Fibroblast of lung (primary cell): ENCODE results near the gene BPHL. TPM values are rescaled to one million over a fixed set of nuclear protein-coding genes. Genes with fewer than 3 reads are reported as not detected.

Source experiments
- DNase-seq, 2 donors: peaks; one replicate each; pipeline versions ENCODE4 v3.0.0 to v3.0.0-alpha.2; 2010; ENCODE audit warnings: low read depth in 2 of 2
- H2AFZ ChIP-seq: 2 replicates; pipeline ENCODE4 v1.5.1; 2012; ENCODE audit warnings: low read length, control low read depth, inconsistent platforms
- H3K27ac ChIP-seq: 2 replicates; pipeline ENCODE4 v1.5.1; 2011; ENCODE audit warnings: low read length, control low read depth; ENCODE audit not compliant: insufficient read depth
- H3K27me3 ChIP-seq: 2 replicates; pipeline ENCODE4 v1.5.1; 2011; ENCODE audit warnings: mild to moderate bottlenecking, low read length; ENCODE audit not compliant: control insufficient read depth, insufficient read depth
- H3K36me3 ChIP-seq: 2 replicates; pipeline ENCODE4 v1.5.1; 2011; ENCODE audit warnings: low read length; ENCODE audit not compliant: control insufficient read depth, insufficient read depth
- H3K4me1 ChIP-seq: 2 replicates; pipeline ENCODE4 v1.5.1; 2011; ENCODE audit warnings: low read length; ENCODE audit not compliant: control insufficient read depth, insufficient read depth; ENCODE audit errors: extremely low read depth
- H3K4me2 ChIP-seq: 2 replicates; pipeline ENCODE4 v1.5.1; 2011; ENCODE audit warnings: low read length, control low read depth; ENCODE audit not compliant: insufficient read depth; ENCODE audit errors: extremely low read depth
- H3K4me3 ChIP-seq, 4 experiments: fragments of 200-600 bp in 1 of 4; sonication (generic) in 1 of 4; replicated peaks in 1 of 4; 2 replicates each; pipeline ENCODE4 v1.5.1; 2011 to 2016; ENCODE audit warnings: low read length in 4 of 4, low read depth in 3 of 4, mild to moderate bottlenecking in 3 of 4, control low read depth in 2 of 4, inconsistent platforms in 1 of 4, mixed read lengths in 1 of 4; ENCODE audit not compliant: insufficient read depth in 1 of 4; ENCODE audit errors: control extremely low read depth in 1 of 4
- H3K79me2 ChIP-seq: 2 replicates; pipeline ENCODE4 v1.5.1; 2012; ENCODE audit warnings: mild to moderate bottlenecking, low read length, inconsistent platforms; ENCODE audit not compliant: control insufficient read depth, insufficient read depth
- H3K9ac ChIP-seq: 2 replicates; pipeline ENCODE4 v1.5.1; 2011; ENCODE audit warnings: mild to moderate bottlenecking, low read length, control low read depth; ENCODE audit not compliant: insufficient read depth
- H3K9me3 ChIP-seq: 2 replicates; pipeline ENCODE4 v1.5.1; 2012; ENCODE audit warnings: low read depth, low read length; ENCODE audit not compliant: control insufficient read depth, insufficient read depth
- H4K20me1 ChIP-seq: 2 replicates; pipeline ENCODE4 v1.5.1; 2011; ENCODE audit warnings: low read length; ENCODE audit not compliant: control insufficient read depth, insufficient read depth; ENCODE audit errors: extremely low read depth
- EZH2 ChIP-seq: IDR thresholded peaks from 2 replicates; pipeline ENCODE4 v1.5.1; 2012; ENCODE audit warnings: low read length, control low read depth, mild to moderate bottlenecking; ENCODE audit errors: missing control alignments
- polyA plus RNA-seq, 2 donors: library from polyadenylated mRNA; depleted of rRNA in 1 of 2; stranded (reverse) in 1 of 2; unstranded in 1 of 2; fragments of >200 nt; gene quantifications; 2 replicates each; pipeline ENCODE4 v1.2.1, GENCODE V29; 2011 to 2012; ENCODE audit warnings: missing spikeins in 1 of 2
- total RNA-seq: library from RNA; depleted of rRNA; stranded (reverse); fragments of >200 nt; gene quantifications from 2 replicates; pipeline ENCODE4 v1.2.1, GENCODE V29; 2014
- TF ChIP-seq, protein P1 (sequence below), 2 donors: IDR thresholded peaks in 1 of 2; conservative IDR thresholded peaks in 1 of 2; 1 replicate in 1 of 2; 2 replicates in 1 of 2; pipeline ENCODE4 v1.5.1; 2011 to 2012; ENCODE audit warnings: low read length in 2 of 2, control low read depth in 1 of 2, inconsistent platforms in 1 of 2, low read depth in 1 of 2, mild to moderate bottlenecking in 1 of 2

Gene BPHL
- total and polyA plus RNA-seq, 2 donors (not counting 1 experiment from before 2014, with no cell fraction given) = 16.6 to 20.6 TPM

DNA sequence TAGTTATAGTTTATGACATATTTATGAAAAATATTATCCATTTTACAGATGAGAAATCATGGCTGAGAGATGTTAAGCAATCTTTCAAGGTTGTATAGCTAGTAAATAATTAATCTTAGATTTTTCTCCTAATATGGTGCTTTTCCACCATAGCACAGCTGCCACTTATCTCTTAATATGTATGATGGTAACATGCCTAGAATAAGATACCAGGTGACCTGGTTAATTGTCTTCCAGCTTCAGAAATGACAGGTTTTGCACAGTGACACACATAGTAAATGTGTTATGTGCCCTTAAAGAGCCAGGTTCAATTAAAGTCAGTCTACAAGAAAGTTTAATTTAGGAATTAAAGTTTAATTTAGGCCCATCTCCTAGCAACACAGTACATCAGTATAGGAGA, 24.0 kb downstream of the BPHL start:
- no peak overlapping the region for H2AFZ ChIP-seq
- no peaks in the 10 kb centered on the region for H3K27me3 ChIP-seq
- no peak overlapping the region for H3K4me2 ChIP-seq
- no peaks in the 10 kb centered on the region for H3K9me3 ChIP-seq
- H3K79me2 ChIP-seq = no peaks in the 10 kb centered on the region
- TF ChIP-seq, protein P1, sequence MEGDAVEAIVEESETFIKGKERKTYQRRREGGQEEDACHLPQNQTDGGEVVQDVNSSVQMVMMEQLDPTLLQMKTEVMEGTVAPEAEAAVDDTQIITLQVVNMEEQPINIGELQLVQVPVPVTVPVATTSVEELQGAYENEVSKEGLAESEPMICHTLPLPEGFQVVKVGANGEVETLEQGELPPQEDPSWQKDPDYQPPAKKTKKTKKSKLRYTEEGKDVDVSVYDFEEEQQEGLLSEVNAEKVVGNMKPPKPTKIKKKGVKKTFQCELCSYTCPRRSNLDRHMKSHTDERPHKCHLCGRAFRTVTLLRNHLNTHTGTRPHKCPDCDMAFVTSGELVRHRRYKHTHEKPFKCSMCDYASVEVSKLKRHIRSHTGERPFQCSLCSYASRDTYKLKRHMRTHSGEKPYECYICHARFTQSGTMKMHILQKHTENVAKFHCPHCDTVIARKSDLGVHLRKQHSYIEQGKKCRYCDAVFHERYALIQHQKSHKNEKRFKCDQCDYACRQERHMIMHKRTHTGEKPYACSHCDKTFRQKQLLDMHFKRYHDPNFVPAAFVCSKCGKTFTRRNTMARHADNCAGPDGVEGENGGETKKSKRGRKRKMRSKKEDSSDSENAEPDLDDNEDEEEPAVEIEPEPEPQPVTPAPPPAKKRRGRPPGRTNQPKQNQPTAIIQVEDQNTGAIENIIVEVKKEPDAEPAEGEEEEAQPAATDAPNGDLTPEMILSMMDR (conservative IDR thresholded peaks at IDR 0.05 in 1 of 2, IDR thresholded peaks at IDR 0.05 in 1 of 2; ENCODE audit: low read depth in 1 of 2, low read length in 2 of 2) = no peak
- no peak for TF ChIP-seq EZH2
- H3K9ac ChIP-seq = no peak overlapping the region
- H4K20me1 ChIP-seq = no peaks in the 10 kb centered on the region
- no peak overlapping the region for H3K4me3 ChIP-seq
- peaks cover 14% of the 10 kb centered on the region for H3K4me1 ChIP-seq
- DNase-seq = no peak
- no peaks in the 10 kb centered on the region for H3K36me3 ChIP-seq
- no peak overlapping the region for H3K27ac ChIP-seq

DNA sequence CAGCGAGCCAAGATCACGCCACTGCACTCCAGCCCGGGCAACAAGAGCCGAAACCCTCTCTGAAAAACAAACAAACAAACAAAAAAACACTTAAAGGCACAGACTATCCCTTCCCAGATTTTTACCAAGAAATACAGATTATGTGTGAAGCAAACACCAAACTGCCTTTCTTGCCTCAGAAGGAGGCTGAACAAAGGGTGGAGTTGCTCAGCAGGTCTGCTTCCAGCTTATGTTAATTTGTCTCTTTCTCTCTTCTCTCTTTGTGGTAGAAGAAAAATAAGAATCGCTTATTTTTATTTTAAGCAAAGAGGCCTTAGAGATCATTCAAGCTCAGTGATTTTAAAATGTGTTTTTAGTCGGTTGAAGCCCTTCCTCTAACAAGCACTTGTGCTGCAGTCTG, 24.6 kb downstream of the BPHL start:
- no peak overlapping the region for H3K4me2 ChIP-seq
- H2AFZ ChIP-seq = no peak overlapping the region
- no peaks in the 10 kb centered on the region for H3K27me3 ChIP-seq
- no peak for TF ChIP-seq EZH2
- TF ChIP-seq, protein P1 (conservative IDR thresholded peaks at IDR 0.05 in 1 of 2, IDR thresholded peaks at IDR 0.05 in 1 of 2; ENCODE audit: low read depth in 1 of 2, low read length in 2 of 2) = no peak
- no peaks in the 10 kb centered on the region for H4K20me1 ChIP-seq
- no peak for DNase-seq
- H3K36me3 ChIP-seq = no peaks in the 10 kb centered on the region
- H3K27ac ChIP-seq = no peak overlapping the region
- no peak overlapping the region for H3K9ac ChIP-seq
- peaks cover 14% of the 10 kb centered on the region for H3K4me1 ChIP-seq
- H3K79me2 ChIP-seq = no peaks in the 10 kb centered on the region
- H3K9me3 ChIP-seq = no peaks in the 10 kb centered on the region
- H3K4me3 ChIP-seq = no peak overlapping the region

DNA sequence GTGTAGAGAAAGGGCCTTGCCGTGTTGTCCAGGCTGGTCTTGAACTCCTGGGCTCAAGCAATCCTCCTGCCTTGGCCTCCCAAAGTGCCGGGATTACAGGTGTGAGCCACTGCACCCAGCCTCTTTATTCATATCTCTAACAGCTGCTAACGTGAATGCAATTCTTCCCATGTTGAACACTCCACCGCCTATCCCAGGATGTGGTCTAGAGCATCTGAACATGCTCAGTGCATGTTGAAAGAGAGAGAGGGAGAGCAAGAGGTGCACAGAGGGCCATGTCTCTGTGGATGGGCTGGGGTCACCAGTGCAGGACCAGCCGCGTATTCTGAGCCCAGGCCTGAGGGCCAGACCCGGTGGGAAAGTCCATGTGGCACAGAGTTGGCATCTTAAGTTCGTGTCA, 26.1 kb downstream of the BPHL start:
- no peak overlapping the region for H3K27ac ChIP-seq
- no peaks in the 10 kb centered on the region for H3K9me3 ChIP-seq
- no peaks in the 10 kb centered on the region for H3K79me2 ChIP-seq
- H3K4me2 ChIP-seq = no peak overlapping the region
- H3K9ac ChIP-seq = no peak overlapping the region
- H3K4me3 ChIP-seq = no peak overlapping the region
- H2AFZ ChIP-seq = no peak overlapping the region
- no peaks in the 10 kb centered on the region for H3K27me3 ChIP-seq
- H3K4me1 ChIP-seq = peaks cover 2% of the 10 kb centered on the region
- DNase-seq = no peak
- no peaks in the 10 kb centered on the region for H3K36me3 ChIP-seq
- no peak for TF ChIP-seq EZH2
- TF ChIP-seq, protein P1 (conservative IDR thresholded peaks at IDR 0.05 in 1 of 2, IDR thresholded peaks at IDR 0.05 in 1 of 2; ENCODE audit: low read depth in 1 of 2, low read length in 2 of 2) = no peak
- no peaks in the 10 kb centered on the region for H4K20me1 ChIP-seq
